ENCODE data around the gene KDELR1.
A peak's percentile ranks its signal among the peaks of the same experiment; 100 is the strongest.

The KDELR1 gene

DNA sequence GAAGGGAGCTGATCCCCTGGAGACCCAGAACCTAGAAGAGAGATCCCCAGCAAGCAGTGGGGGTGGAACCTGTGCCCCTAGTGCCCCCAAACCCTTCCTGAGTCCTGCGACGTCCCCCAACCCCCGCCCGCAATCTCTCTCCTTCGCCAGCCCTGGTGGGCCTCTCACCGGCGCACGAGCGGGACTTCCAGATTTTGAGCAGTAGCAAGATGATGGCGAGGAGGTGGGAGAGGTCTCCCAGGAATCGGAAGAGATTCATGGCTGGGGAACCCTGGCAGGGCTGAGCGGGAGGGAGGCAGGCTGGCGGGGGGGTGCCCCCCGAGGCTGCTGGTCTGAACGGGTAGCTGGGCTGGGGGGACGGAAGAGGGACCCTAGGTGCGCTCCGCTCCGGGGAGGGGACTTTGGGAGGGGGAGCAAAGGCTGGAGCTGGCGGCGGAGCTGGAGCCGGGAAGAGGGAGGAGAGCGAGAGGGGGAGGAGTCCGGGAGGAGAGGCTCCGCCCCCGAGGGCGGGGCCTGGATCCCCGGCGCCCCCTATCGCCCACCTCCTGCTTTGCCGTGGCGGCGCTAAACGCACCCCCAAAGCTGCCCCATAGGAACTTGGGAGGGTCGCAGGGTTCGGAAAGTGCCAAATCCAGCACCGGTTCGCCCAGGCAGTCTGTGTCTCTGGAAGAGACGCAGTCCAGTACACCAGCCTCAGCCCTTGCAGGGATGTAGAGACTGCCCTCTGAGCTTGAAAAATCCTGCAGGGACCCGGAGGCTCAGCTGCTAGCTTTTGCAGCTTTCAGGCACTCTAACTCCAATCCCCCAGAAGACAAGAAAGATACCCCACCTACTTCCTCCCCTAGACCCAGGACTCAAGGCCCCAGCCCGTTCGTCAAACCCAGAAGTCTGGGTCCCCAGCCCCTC is at the start of gene KDELR1:
TSS of gene KDELR1 (minus strand) at position 452 of the 906 bp plus-strand sequence. CDS start at position 259, 193 bp downstream.
- Histone ChIP-seq H3K9me3 (ENCODE audit: control insufficient read depth, low read length) (no peaks in the 10 kb centered on the region), H3K9ac (ENCODE audit: low read length) (peak within 1 kb of the TSS; percentile 99), H3K27me3 (replicated peaks; ENCODE audit: control insufficient read depth, insufficient read depth, low read length) (peaks cover 4% of the 10 kb centered on the region), H3K4me3 (ENCODE audit: low read length) (peak within 1 kb of the TSS; percentile 98), H3K4me1 (ENCODE audit: control insufficient read depth, insufficient read depth, low read length) (peaks cover 6% of the 10 kb centered on the region), H3K36me3 (ENCODE audit: control insufficient read depth, insufficient read depth, low read length, severe bottlenecking) (peaks cover 28% of the 10 kb centered on the region)
- peak; percentile 91 for DNase-seq (ENCODE audit: low read depth)

DNA sequence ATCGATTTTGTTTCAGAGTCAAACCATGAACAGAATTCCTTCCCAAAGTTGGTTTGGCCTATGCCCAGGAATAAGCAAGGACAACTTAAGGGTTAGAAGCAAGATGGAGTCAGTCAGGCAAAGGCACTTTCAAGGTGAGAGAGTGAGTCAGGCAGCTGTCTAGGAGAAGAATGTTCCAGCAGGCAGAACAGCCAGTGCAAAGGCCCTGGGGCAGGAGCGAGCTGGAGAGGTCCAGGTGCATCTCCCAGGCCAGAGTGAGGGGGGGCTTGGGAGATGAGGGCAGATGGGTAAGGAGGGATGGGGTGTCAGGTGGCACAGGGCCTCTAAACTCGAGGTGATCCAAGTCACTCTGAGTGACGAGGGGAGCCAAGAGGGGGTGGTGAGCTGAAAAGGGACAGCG is 45.2 kb upstream of the KDELR1 start:
- H3K36me3 ChIP-seq (ENCODE audit: control insufficient read depth, insufficient read depth, low read length, severe bottlenecking) = no peaks in the 10 kb centered on the region
- H3K4me1 ChIP-seq (ENCODE audit: control insufficient read depth, insufficient read depth, low read length) = no peaks in the 10 kb centered on the region
- no peak overlapping the region for H3K9ac ChIP-seq (ENCODE audit: low read length)
- DNase-seq (ENCODE audit: low read depth) = no peak
- no peaks in the 10 kb centered on the region for H3K9me3 ChIP-seq (ENCODE audit: control insufficient read depth, low read length)
- H3K27me3 ChIP-seq (replicated peaks; ENCODE audit: control insufficient read depth, insufficient read depth, low read length) = no peaks in the 10 kb centered on the region
- H3K4me3 ChIP-seq (ENCODE audit: low read length) = no peak overlapping the region

GRCh38 chr19:48433337-48433736 is 42.0 kb upstream of the KDELR1 start:
- H3K4me1 ChIP-seq (ENCODE audit: control insufficient read depth, insufficient read depth, low read length) = no peaks in the 10 kb centered on the region
- H3K9me3 ChIP-seq (ENCODE audit: control insufficient read depth, low read length) = no peaks in the 10 kb centered on the region
- H3K27me3 ChIP-seq (replicated peaks; ENCODE audit: control insufficient read depth, insufficient read depth, low read length) = no peaks in the 10 kb centered on the region
- no peak overlapping the region for H3K4me3 ChIP-seq (ENCODE audit: low read length)
- H3K36me3 ChIP-seq (ENCODE audit: control insufficient read depth, insufficient read depth, low read length, severe bottlenecking) = no peaks in the 10 kb centered on the region
- H3K9ac ChIP-seq (ENCODE audit: low read length) = no peak overlapping the region
- no peak for DNase-seq (ENCODE audit: low read depth)

DNA sequence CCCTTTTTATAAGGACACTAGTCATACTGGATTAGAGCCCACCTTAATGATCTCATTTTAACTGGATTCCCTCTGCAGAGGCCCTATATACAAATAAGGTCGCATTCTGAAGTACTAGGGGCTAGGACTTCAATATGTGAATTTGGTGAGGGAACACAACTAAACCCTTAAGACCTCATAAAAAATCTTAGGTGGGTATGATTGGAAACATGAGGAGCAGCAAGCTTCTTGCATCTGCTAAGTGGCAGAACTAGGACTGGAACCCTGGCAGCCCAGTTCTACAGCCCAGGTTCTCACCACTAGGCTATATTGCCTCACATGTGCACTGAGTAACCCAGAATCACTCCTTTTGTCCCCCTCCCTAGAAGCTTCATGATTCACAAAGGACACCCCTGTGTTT is 37.3 kb upstream of the KDELR1 start:
- no peaks in the 10 kb centered on the region for H3K36me3 ChIP-seq (ENCODE audit: control insufficient read depth, insufficient read depth, low read length, severe bottlenecking)
- no peaks in the 10 kb centered on the region for H3K9me3 ChIP-seq (ENCODE audit: control insufficient read depth, low read length)
- no peak overlapping the region for H3K9ac ChIP-seq (ENCODE audit: low read length)
- peaks cover 6% of the 10 kb centered on the region for H3K4me1 ChIP-seq (ENCODE audit: control insufficient read depth, insufficient read depth, low read length)
- H3K4me3 ChIP-seq (ENCODE audit: low read length) = no peak overlapping the region
- DNase-seq (ENCODE audit: low read depth) = no peak
- H3K27me3 ChIP-seq (replicated peaks; ENCODE audit: control insufficient read depth, insufficient read depth, low read length) = no peaks in the 10 kb centered on the region

DNA sequence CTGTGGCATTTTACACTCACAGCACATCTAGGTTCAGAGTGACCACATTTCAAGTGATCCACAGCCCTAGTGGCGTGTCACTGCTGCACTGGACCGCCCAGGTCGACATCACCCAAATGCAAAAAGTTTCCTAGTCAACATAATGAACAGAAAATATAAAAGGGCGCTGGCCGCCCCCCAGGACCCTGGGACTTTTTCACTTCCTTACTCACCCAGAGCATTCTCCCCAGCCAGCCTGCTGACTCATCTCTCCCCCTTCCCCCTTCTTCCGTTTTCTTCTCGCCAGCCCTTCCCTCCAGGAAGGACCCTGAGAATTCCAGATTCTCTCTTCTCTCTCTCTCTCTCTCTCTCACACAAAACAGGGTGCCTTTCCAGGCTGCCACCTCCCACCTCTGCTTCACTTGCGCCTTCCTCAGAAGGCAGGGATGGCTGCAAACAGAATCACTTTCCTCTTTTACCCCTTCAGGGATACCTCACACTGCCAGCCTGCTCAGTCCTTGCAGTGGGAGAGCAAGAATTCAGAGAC is 33.4 kb upstream of the KDELR1 start:
- peak; percentile 59 for DNase-seq (ENCODE audit: low read depth)
- no peaks in the 10 kb centered on the region for H3K36me3 ChIP-seq (ENCODE audit: control insufficient read depth, insufficient read depth, low read length, severe bottlenecking)
- H3K27me3 ChIP-seq (replicated peaks; ENCODE audit: control insufficient read depth, insufficient read depth, low read length) = no peaks in the 10 kb centered on the region
- peak overlapping the region; percentile 64 for H3K9ac ChIP-seq (ENCODE audit: low read length)
- no peaks in the 10 kb centered on the region for H3K9me3 ChIP-seq (ENCODE audit: control insufficient read depth, low read length)
- H3K4me3 ChIP-seq (ENCODE audit: low read length) = no peak overlapping the region
- H3K4me1 ChIP-seq (ENCODE audit: control insufficient read depth, insufficient read depth, low read length) = peaks cover 19% of the 10 kb centered on the region

DNA sequence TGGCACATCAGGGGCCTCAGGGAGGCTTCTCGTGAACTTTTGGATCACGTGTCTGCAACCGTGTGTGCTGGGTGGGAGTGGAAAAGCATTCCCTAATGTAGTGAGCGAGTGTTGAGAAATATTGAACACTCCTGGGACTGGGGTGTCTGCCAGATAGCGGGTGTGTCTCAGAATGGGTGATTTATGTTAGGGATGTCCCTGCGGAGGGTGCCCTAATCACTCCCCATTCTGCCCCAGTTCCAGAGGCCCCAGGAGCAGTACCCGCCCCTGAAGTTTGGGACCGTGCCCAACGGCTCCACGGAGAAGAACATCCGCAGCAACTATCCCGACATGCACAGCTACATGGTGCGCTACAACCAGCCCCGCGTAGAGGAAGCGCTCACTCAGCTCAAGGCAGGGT is 30.2 kb upstream of the KDELR1 start:
- peaks cover 19% of the 10 kb centered on the region for H3K4me1 ChIP-seq (ENCODE audit: control insufficient read depth, insufficient read depth, low read length)
- no peaks in the 10 kb centered on the region for H3K9me3 ChIP-seq (ENCODE audit: control insufficient read depth, low read length)
- peak overlapping the region; percentile 0 for H3K4me3 ChIP-seq (ENCODE audit: low read length)
- no peaks in the 10 kb centered on the region for H3K27me3 ChIP-seq (replicated peaks; ENCODE audit: control insufficient read depth, insufficient read depth, low read length)
- no peak for DNase-seq (ENCODE audit: low read depth)
- peak overlapping the region; percentile 43 for H3K9ac ChIP-seq (ENCODE audit: low read length)
- H3K36me3 ChIP-seq (ENCODE audit: control insufficient read depth, insufficient read depth, low read length, severe bottlenecking) = no peaks in the 10 kb centered on the region

GRCh38 chr19:48419158-48419920 is 28.0 kb upstream of the KDELR1 start:
- peaks cover 14% of the 10 kb centered on the region for H3K4me1 ChIP-seq (ENCODE audit: control insufficient read depth, insufficient read depth, low read length)
- peak; percentile 45 for DNase-seq (ENCODE audit: low read depth)
- H3K4me3 ChIP-seq (ENCODE audit: low read length) = no peak overlapping the region
- H3K9me3 ChIP-seq (ENCODE audit: control insufficient read depth, low read length) = no peaks in the 10 kb centered on the region
- H3K27me3 ChIP-seq (replicated peaks; ENCODE audit: control insufficient read depth, insufficient read depth, low read length) = no peaks in the 10 kb centered on the region
- H3K9ac ChIP-seq (ENCODE audit: low read length) = no peak overlapping the region
- H3K36me3 ChIP-seq (ENCODE audit: control insufficient read depth, insufficient read depth, low read length, severe bottlenecking) = no peaks in the 10 kb centered on the region

- Histone ChIP-seq H3K9me3 (ENCODE audit: control insufficient read depth, low read length) (no peaks in the 10 kb centered on the region), H3K27me3 (replicated peaks; ENCODE audit: control insufficient read depth, insufficient read depth, low read length) (no peaks in the 10 kb centered on the region), H3K4me1 (ENCODE audit: control insufficient read depth, insufficient read depth, low read length) (peaks cover 14% of the 10 kb centered on the region), H3K36me3 (ENCODE audit: control insufficient read depth, insufficient read depth, low read length, severe bottlenecking) (no peaks in the 10 kb centered on the region), H3K4me3 (ENCODE audit: low read length) (no peak overlapping the region), H3K9ac (ENCODE audit: low read length) (no peak overlapping the region)
- no peak for DNase-seq (ENCODE audit: low read depth)
These were observed 27.1 kb upstream of the KDELR1 start for GRCh38 chr19:48418317-48419064.

- Histone ChIP-seq H3K9ac (ENCODE audit: low read length) (no peak overlapping the region), H3K4me3 (ENCODE audit: low read length) (no peak overlapping the region), H3K27me3 (replicated peaks; ENCODE audit: control insufficient read depth, insufficient read depth, low read length) (no peaks in the 10 kb centered on the region), H3K9me3 (ENCODE audit: control insufficient read depth, low read length) (no peaks in the 10 kb centered on the region), H3K4me1 (ENCODE audit: control insufficient read depth, insufficient read depth, low read length) (peaks cover 14% of the 10 kb centered on the region), H3K36me3 (ENCODE audit: control insufficient read depth, insufficient read depth, low read length, severe bottlenecking) (no peaks in the 10 kb centered on the region)
- no peak for DNase-seq (ENCODE audit: low read depth)
These were observed 26.1 kb upstream of the KDELR1 start for GRCh38 chr19:48417421-48417820.

DNA sequence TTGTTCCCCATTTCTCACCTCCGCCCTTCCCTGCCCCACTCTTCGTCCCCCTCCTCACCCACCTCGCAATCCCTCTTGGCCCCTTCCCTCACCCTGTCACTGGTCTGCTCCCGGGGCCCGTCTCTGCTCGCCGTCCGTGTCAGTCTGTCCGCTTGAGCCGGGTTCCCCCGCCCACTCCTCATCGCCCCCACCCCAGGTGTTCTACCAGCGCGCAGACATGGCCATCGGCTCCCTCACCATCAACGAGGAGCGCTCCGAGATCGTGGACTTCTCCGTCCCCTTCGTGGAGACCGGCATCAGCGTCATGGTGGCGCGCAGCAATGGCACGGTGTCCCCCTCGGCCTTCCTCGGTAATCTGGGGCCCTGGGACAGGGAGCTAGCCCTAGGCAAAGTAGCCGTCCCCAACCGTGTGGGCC is 24.5 kb upstream of the KDELR1 start:
- no peak for DNase-seq (ENCODE audit: low read depth)
- H3K36me3 ChIP-seq (ENCODE audit: control insufficient read depth, insufficient read depth, low read length, severe bottlenecking) = no peaks in the 10 kb centered on the region
- no peak overlapping the region for H3K9ac ChIP-seq (ENCODE audit: low read length)
- H3K9me3 ChIP-seq (ENCODE audit: control insufficient read depth, low read length) = no peaks in the 10 kb centered on the region
- H3K27me3 ChIP-seq (replicated peaks; ENCODE audit: control insufficient read depth, insufficient read depth, low read length) = no peaks in the 10 kb centered on the region
- H3K4me1 ChIP-seq (ENCODE audit: control insufficient read depth, insufficient read depth, low read length) = peaks cover 3% of the 10 kb centered on the region
- no peak overlapping the region for H3K4me3 ChIP-seq (ENCODE audit: low read length)

DNA sequence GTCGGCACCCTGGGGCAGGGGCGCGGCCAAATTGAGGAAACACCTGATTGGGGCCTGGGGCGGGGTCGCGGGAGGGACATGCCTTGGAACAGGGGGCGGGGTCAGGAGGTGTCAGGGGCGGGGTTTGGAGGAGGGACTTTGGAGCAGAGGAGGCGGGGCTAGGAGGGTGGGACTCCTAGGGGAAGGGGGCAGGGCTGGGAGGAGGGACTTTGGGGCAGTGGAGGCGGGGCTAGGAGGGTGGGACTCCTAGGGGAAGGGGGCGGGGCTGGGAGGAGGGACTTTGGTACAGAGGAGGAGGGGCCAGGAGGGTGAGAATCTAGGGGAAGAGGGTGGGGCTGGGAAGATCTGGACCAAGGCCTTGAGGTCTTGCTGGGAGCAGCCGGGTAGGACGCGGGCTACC is 24.0 kb upstream of the KDELR1 start:
- no peaks in the 10 kb centered on the region for H3K4me1 ChIP-seq (ENCODE audit: control insufficient read depth, insufficient read depth, low read length)
- peak; percentile 70 for DNase-seq (ENCODE audit: low read depth)
- H3K9ac ChIP-seq (ENCODE audit: low read length) = no peak overlapping the region
- H3K9me3 ChIP-seq (ENCODE audit: control insufficient read depth, low read length) = no peaks in the 10 kb centered on the region
- H3K36me3 ChIP-seq (ENCODE audit: control insufficient read depth, insufficient read depth, low read length, severe bottlenecking) = no peaks in the 10 kb centered on the region
- H3K27me3 ChIP-seq (replicated peaks; ENCODE audit: control insufficient read depth, insufficient read depth, low read length) = no peaks in the 10 kb centered on the region
- H3K4me3 ChIP-seq (ENCODE audit: low read length) = no peak overlapping the region
